Measurements from ENCODE around the gene CD4. TPM values are rescaled to one million over a fixed set of nuclear protein-coding genes. Genes with fewer than 3 reads are reported as not detected.
A peak's percentile ranks its signal among the peaks of the same experiment; 100 is the strongest.
"Not testable (repeated sequence)": the region's sequence is repeated elsewhere in the genome, so short reads cannot be mapped to it uniquely, and the experiment has no call there.

CD4 gene
- total RNA-seq (2022) (not detected in 2 replicates), Bru-seq, nascent RNA (not detected), BruChase-seq, experiment 1, labeled RNA remaining after a 6-hour chase (percentile 6 among the genes with signal in this experiment), BruChase-seq, experiment 2, labeled RNA remaining after a 2-hour chase (percentile 6 among the genes with signal in this experiment)
- long read RNA-seq = 0 reads

DNA sequence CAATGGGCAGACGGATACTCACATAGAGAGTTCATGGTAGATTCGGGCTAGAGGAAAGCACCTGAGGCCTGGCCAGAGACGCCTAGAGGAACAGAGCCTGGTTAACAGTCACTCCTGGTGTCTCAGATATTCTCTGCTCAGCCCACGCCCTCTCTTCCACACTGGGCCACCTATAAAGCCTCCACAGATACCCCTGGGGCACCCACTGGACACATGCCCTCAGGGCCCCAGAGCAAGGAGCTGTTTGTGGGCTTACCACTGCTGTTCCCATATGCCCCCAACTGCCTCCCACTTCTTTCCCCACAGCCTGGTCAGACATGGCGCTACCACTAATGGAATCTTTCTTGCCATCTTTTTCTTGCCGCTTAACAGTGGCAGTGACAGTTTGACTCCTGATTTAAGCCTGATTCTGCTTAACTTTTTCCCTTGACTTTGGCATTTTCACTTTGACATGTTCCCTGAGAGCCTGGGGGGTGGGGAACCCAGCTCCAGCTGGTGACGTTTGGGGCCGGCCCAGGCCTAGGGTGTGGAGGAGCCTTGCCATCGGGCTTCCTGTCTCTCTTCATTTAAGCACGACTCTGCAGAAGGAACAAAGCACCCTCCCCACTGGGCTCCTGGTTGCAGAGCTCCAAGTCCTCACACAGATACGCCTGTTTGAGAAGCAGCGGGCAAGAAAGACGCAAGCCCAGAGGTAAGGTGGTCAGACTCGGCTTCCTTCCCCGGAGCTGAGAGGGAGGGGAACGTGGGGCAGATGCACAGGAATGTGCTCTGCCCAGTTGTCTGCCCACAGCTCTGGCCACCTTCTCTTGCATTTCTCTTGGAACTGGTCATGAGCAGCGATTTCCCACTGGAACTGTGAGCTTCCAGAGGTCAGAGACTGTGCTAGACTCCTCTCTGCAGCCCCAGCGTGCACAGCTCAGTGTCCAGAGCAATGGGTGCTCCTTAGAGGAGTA, at the start of gene CD4:
Gene CD4, plus strand, starts transcription at position 557 of the 953 bp plus-strand sequence. CDS start 10,611 bp downstream, outside the sequence.
- ChIA-PET POLR2A (no interaction called here), CTCF (interaction anchor here (0.5 to 1.7 kb wide), 8 partner anchors 9 to 173 kb away, joined by 3 to 5 read pairs (median 5); partner anchors contain the start of gene MLF2)
- no peak within 1 kb of the TSS for H3K27ac Mint-ChIP-seq (ENCODE audit: low read depth, unreplicated experiment)
- no TSS peak for BruUV-seq (replicated peaks)
- intact Hi-C loops (cut with micrococcal nuclease) = no loop called here
- no peaks in the 10 kb centered on the region for H3K36me3 Mint-ChIP-seq (ENCODE audit: insufficient read depth, unreplicated experiment)
- no peaks in the 10 kb centered on the region for H3K9me3 Mint-ChIP-seq (ENCODE audit: unreplicated experiment)
- H3K4me3 Mint-ChIP-seq (ENCODE audit: unreplicated experiment) = no peak within 1 kb of the TSS
- H3K27me3 Mint-ChIP-seq (ENCODE audit: insufficient read depth, unreplicated experiment) = peaks cover 32% of the 10 kb centered on the region
- TF ChIP-seq, protein P1, sequence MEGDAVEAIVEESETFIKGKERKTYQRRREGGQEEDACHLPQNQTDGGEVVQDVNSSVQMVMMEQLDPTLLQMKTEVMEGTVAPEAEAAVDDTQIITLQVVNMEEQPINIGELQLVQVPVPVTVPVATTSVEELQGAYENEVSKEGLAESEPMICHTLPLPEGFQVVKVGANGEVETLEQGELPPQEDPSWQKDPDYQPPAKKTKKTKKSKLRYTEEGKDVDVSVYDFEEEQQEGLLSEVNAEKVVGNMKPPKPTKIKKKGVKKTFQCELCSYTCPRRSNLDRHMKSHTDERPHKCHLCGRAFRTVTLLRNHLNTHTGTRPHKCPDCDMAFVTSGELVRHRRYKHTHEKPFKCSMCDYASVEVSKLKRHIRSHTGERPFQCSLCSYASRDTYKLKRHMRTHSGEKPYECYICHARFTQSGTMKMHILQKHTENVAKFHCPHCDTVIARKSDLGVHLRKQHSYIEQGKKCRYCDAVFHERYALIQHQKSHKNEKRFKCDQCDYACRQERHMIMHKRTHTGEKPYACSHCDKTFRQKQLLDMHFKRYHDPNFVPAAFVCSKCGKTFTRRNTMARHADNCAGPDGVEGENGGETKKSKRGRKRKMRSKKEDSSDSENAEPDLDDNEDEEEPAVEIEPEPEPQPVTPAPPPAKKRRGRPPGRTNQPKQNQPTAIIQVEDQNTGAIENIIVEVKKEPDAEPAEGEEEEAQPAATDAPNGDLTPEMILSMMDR (IDR thresholded peaks at IDR 0.05; ENCODE audit: unreplicated experiment) = no peak
- no peak for DNase-seq (ENCODE audit: unreplicated experiment)
- no peaks in the 10 kb centered on the region for H3K4me1 Mint-ChIP-seq (ENCODE audit: insufficient read depth, unreplicated experiment)

DNA sequence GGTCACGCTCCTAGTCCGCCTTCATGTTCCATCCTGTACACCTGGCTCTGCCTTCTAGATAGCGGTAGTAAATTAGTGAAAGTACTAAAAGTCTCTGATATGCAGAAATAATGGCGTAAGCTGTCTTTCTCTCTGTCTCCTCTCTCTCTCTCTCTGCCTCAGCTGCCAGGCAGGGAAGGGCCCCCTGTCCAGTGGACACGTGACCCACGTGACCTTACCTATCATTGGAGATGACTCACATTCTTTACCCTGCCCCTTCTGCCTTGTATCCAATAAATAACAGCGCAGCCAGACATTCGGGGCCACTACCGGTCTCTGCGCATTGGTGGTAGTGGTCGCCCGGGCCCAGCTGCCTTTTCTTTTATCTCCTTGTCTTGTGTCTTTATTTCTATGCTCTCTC, 47.2 kb upstream of the CD4 start:
- H3K36me3 Mint-ChIP-seq (ENCODE audit: insufficient read depth, unreplicated experiment); H3K27ac Mint-ChIP-seq (ENCODE audit: low read depth, unreplicated experiment); DNase-seq (ENCODE audit: unreplicated experiment); H3K4me3 Mint-ChIP-seq (ENCODE audit: unreplicated experiment); H3K27me3 Mint-ChIP-seq (ENCODE audit: insufficient read depth, unreplicated experiment); BruUV-seq (replicated peaks); H3K4me1 Mint-ChIP-seq (ENCODE audit: insufficient read depth, unreplicated experiment); H3K9me3 Mint-ChIP-seq (ENCODE audit: unreplicated experiment); intact Hi-C loops (cut with micrococcal nuclease): not testable (repeated sequence)
- ChIA-PET CTCF (interaction anchor here (1.1 to 1.8 kb wide), 3 partner anchors 11 to 84 kb away, joined by 3 to 23 read pairs (median 3); partner anchors contain the start of gene MLF2), POLR2A (interaction anchor here (1.0 to 3.7 kb wide), 2 partner anchors 11 to 92 kb away, joined by 3 to 31 read pairs; partner anchors contain the start of gene MLF2)

DNA sequence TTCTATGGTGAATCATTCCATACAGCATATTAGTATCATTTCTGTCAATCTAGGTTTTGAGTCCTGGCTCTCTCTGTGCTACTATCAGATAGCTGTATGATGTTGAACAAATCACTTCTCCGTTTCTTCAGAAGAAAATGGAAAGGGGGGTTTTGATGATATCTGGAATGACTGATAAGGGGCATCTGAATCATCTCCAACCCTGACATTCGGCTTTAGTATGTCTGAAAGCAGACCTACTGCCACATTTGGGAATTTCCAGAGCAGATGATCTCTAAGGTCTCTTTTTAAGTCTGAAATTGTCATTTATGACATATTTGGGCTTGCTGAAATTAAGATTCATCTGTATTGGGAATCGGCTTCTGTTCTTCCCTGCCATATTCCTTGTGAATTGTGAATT, 46.5 kb upstream of the CD4 start:
- intact Hi-C loops (cut with micrococcal nuclease) = no loop called here
- Mint-ChIP-seq H3K9me3 (ENCODE audit: unreplicated experiment) (no peaks in the 10 kb centered on the region), H3K27ac (ENCODE audit: low read depth, unreplicated experiment) (no peak overlapping the region), H3K4me1 (ENCODE audit: insufficient read depth, unreplicated experiment) (peaks cover 8% of the 10 kb centered on the region), H3K4me3 (ENCODE audit: unreplicated experiment) (no peak overlapping the region), H3K36me3 (ENCODE audit: insufficient read depth, unreplicated experiment) (peaks cover 13% of the 10 kb centered on the region), H3K27me3 (ENCODE audit: insufficient read depth, unreplicated experiment) (no peaks in the 10 kb centered on the region)
- no peak for DNase-seq (ENCODE audit: unreplicated experiment)
- POLR2A ChIA-PET = interaction anchor here (0.9 to 3.7 kb wide), 3 partner anchors 10 to 93 kb away, joined by 3 to 31 read pairs (median 3); partner anchors contain the start of genes COPS7A and MLF2
- CTCF ChIA-PET = interaction anchor here (1.0 to 1.8 kb wide), 4 partner anchors 10 to 83 kb away, joined by 3 to 23 read pairs (median 3); partner anchors contain the start of gene MLF2
- no TSS peak for BruUV-seq (replicated peaks)
- TF ChIP-seq, protein P1 (IDR thresholded peaks at IDR 0.05; ENCODE audit: unreplicated experiment) = no peak

DNA sequence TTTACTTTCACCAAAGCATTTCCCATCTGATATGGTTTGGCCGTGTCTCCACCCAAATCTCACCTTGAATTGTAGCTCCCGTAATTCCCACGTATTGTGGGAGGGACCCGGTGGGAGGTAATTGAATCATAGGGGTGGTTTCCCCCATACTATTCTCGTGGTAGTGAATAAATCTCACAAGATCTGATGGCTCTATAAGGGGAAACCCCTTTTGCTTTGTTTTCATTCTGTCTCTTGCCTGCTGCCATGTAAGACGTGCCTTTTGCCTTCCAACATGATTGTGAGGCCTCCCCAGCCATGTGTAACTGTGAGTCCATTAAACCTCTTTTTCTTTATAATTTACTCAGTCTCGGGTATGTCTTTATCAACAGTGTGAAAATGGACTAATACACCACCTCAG, 46.0 kb upstream of the CD4 start:
- H3K27me3 Mint-ChIP-seq (ENCODE audit: insufficient read depth, unreplicated experiment); H3K27ac Mint-ChIP-seq (ENCODE audit: low read depth, unreplicated experiment); DNase-seq (ENCODE audit: unreplicated experiment); intact Hi-C loops (cut with micrococcal nuclease); H3K4me3 Mint-ChIP-seq (ENCODE audit: unreplicated experiment); BruUV-seq (replicated peaks); H3K4me1 Mint-ChIP-seq (ENCODE audit: insufficient read depth, unreplicated experiment); H3K9me3 Mint-ChIP-seq (ENCODE audit: unreplicated experiment): not testable (repeated sequence)
- CTCF ChIA-PET = interaction anchor here (1.0 to 1.8 kb wide), 4 partner anchors 10 to 83 kb away, joined by 3 to 23 read pairs (median 3); partner anchors contain the start of gene MLF2
- H3K36me3 Mint-ChIP-seq (ENCODE audit: insufficient read depth, unreplicated experiment) = peaks cover 18% of the 10 kb centered on the region
- POLR2A ChIA-PET = interaction anchor here (0.9 to 3.7 kb wide), 3 partner anchors 10 to 94 kb away, joined by 3 to 31 read pairs (median 3); partner anchors contain the start of genes COPS7A and MLF2
